Fibroblast of peridontal ligament (primary cell): ENCODE data around the gene TRIM41.
"Not testable (repeated sequence)": the region's sequence is repeated elsewhere in the genome, so short reads cannot be mapped to it uniquely, and the experiment has no call there.

Experiments
- DNase-seq: peaks from one replicate; pipeline ENCODE4 v3.0.0-alpha.2; 2010; ENCODE audit errors: extremely low read depth

TRIM41 gene

GRCh38 chr5:181223058-181223728 lies at the start of gene TRIM41:
Gene TRIM41 (plus strand): TSS chr5:181223281. CDS start chr5:181224000, 719 bp downstream.
- DNase-seq = peak; percentile 98

- no peak for DNase-seq
These were observed 49.4 kb upstream of the TRIM41 start for GRCh38 chr5:181173420-181174342.

- no peak for DNase-seq
These were observed 46.7 kb upstream of the TRIM41 start for GRCh38 chr5:181176254-181176952.

- not testable (repeated sequence) for DNase-seq
These were observed 45.5 kb upstream of the TRIM41 start for GRCh38 chr5:181177559-181177958.

- DNase-seq = peak; percentile 63
These were observed 41.2 kb upstream of the TRIM41 start for GRCh38 chr5:181181650-181182565.

- DNase-seq = no peak
These were observed 40.4 kb upstream of the TRIM41 start for GRCh38 chr5:181182651-181183050.

GRCh38 chr5:181184845-181185216 lies 38.2 kb upstream of the TRIM41 start:
- no peak for DNase-seq

GRCh38 chr5:181185560-181185959 lies 37.5 kb upstream of the TRIM41 start:
- no peak for DNase-seq

GRCh38 chr5:181186022-181186421 lies 37.1 kb upstream of the TRIM41 start:
- DNase-seq = no peak

- DNase-seq = no peak
These were observed 36.0 kb upstream of the TRIM41 start for GRCh38 chr5:181186986-181187499.

GRCh38 chr5:181187500-181188213 lies 35.4 kb upstream of the TRIM41 start:
- peak; percentile 85 for DNase-seq

GRCh38 chr5:181188700-181189362 lies 34.2 kb upstream of the TRIM41 start:
- DNase-seq = peak; percentile 81

- DNase-seq = no peak
These were observed 33.6 kb upstream of the TRIM41 start for GRCh38 chr5:181189363-181189961.

GRCh38 chr5:181189962-181190710 lies 32.9 kb upstream of the TRIM41 start:
- no peak for DNase-seq

- no peak for DNase-seq
These were observed 32.2 kb upstream of the TRIM41 start for GRCh38 chr5:181190711-181191525.

- DNase-seq = peak; percentile 95
These were observed 31.4 kb upstream of the TRIM41 start for GRCh38 chr5:181191526-181192336.
